NCI-H1417 treated with DMSO at 0.1 percent for 48 hours (cell line): ENCODE measurements around the gene ARHGAP31.

ENCODE experiments used
- DNase-seq: peaks from one replicate; lab custom pipeline; 2025; lab: John Stamatoyannopoulos, UW

Gene ARHGAP31

GRCh38 chr3:119443179-119443578, 149.0 kb downstream of the ARHGAP31 start:
- no peak for DNase-seq

- no peak for DNase-seq
These were observed 150.4 kb downstream of the ARHGAP31 start for GRCh38 chr3:119444590-119444989.

GRCh38 chr3:119453822-119454221, 159.6 kb downstream of the ARHGAP31 start:
- DNase-seq = no peak

- DNase-seq = no peak
These were observed 162.3 kb downstream of the ARHGAP31 start for GRCh38 chr3:119456469-119456868.

- no peak for DNase-seq
These were observed 163.1 kb downstream of the ARHGAP31 start for GRCh38 chr3:119457246-119457645.

GRCh38 chr3:119463171-119464169, 169.3 kb downstream of the ARHGAP31 start, which contains the start of gene TMEM39A:
Gene TMEM39A (minus strand): TSS chr3:119463615. CDS start chr3:119462074, 1,541 bp downstream.
- peak; percentile 90 for DNase-seq

- no peak for DNase-seq
These were observed 173.9 kb downstream of the ARHGAP31 start for GRCh38 chr3:119468041-119468440.

GRCh38 chr3:119469418-119470189, 175.4 kb downstream of the ARHGAP31 start:
- DNase-seq = no peak
